Vagina (tissue), 2 donors: ENCODE data around the gene CAPRIN1.

Experiments
- POLR2A ChIP-seq, 2 donors: fragments of 450-650 bp; IDR thresholded peaks; one replicate each; pipeline ENCODE4 v1.6.1; 2017; ENCODE audit warnings: antibody characterized with exemption in 2 of 2, mild to moderate bottlenecking in 2 of 2, moderate library complexity in 2 of 2
- TF ChIP-seq, protein P1 (sequence below), 3 experiments: fragments of 450-650 bp in 2 of 3; fragments of 200-600 bp in 1 of 3; sonication (generic) in 1 of 3; IDR thresholded peaks; one replicate each; pipeline ENCODE4 v1.5.1; 2017 to 2019; ENCODE audit warnings: antibody characterized with exemption in 3 of 3, mild to moderate bottlenecking in 2 of 3, moderate library complexity in 2 of 3

DNA sequence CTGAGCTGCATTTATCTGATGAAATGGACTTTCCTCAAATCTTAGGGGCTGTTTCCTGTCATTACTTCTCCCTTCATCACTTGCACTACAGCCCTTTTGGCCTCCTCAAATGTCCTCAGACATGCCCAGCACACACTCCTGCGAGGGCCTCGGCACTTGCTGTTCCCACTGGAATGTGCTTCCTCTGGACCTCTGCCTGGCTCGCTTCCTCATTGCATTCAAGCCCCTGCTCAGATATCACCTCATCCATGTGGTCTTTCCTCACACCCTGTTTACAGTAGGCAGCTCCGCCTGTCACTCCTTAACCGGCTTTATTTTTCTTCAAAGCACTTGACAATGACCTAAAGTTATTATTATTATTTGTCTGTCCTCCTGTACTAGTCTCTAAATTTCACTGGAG lies 62.9 kb downstream of the CAPRIN1 start:
- TF ChIP-seq, protein P1, sequence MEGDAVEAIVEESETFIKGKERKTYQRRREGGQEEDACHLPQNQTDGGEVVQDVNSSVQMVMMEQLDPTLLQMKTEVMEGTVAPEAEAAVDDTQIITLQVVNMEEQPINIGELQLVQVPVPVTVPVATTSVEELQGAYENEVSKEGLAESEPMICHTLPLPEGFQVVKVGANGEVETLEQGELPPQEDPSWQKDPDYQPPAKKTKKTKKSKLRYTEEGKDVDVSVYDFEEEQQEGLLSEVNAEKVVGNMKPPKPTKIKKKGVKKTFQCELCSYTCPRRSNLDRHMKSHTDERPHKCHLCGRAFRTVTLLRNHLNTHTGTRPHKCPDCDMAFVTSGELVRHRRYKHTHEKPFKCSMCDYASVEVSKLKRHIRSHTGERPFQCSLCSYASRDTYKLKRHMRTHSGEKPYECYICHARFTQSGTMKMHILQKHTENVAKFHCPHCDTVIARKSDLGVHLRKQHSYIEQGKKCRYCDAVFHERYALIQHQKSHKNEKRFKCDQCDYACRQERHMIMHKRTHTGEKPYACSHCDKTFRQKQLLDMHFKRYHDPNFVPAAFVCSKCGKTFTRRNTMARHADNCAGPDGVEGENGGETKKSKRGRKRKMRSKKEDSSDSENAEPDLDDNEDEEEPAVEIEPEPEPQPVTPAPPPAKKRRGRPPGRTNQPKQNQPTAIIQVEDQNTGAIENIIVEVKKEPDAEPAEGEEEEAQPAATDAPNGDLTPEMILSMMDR (IDR thresholded peaks at IDR 0.05), result no peak
- TF ChIP-seq POLR2A (IDR thresholded peaks at IDR 0.05), result no peak
